ENCODE measurements around the gene NDUFS2.

Gene NDUFS2

DNA sequence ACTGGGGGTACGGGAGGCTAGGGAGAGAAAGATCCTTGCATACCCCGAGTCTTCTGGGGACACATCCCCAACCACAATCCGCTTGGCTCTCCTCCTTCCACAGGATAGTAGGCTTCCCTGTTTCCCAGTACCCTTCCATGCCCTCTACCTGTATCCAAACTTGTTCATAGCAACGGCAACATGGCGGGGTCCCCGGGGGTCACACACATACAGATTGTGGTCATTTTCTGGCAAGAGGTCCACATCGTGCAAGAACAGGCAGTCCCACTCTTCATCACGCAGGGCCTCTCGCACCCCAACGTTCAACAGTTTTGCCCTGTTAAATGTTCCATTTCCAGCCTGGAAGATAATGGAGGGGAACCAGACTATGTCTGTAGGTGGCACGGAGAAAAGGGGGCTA, 28.5 kb upstream of the NDUFS2 start:
- TF ChIP-seq, protein P1, sequence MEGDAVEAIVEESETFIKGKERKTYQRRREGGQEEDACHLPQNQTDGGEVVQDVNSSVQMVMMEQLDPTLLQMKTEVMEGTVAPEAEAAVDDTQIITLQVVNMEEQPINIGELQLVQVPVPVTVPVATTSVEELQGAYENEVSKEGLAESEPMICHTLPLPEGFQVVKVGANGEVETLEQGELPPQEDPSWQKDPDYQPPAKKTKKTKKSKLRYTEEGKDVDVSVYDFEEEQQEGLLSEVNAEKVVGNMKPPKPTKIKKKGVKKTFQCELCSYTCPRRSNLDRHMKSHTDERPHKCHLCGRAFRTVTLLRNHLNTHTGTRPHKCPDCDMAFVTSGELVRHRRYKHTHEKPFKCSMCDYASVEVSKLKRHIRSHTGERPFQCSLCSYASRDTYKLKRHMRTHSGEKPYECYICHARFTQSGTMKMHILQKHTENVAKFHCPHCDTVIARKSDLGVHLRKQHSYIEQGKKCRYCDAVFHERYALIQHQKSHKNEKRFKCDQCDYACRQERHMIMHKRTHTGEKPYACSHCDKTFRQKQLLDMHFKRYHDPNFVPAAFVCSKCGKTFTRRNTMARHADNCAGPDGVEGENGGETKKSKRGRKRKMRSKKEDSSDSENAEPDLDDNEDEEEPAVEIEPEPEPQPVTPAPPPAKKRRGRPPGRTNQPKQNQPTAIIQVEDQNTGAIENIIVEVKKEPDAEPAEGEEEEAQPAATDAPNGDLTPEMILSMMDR (IDR thresholded peaks at IDR 0.05): no peak
- Histone ChIP-seq H3K9me3 (no peaks in the 10 kb centered on the region), H3K27ac (no peak overlapping the region), H3K4me3 (ENCODE audit: low read depth in 1 of 2, low read length in 1 of 2) (no peak overlapping the region), H3K4me1 (ENCODE audit: control insufficient read depth in 1 of 2, insufficient read depth in 1 of 2, low read depth in 1 of 2, low read length in 1 of 2) (peaks cover 16 to 22% of the 10 kb centered on the region in 2 experiments), H3K27me3 (no peaks in the 10 kb centered on the region), H3K36me3 (peaks cover 52% of the 10 kb centered on the region)

DNA sequence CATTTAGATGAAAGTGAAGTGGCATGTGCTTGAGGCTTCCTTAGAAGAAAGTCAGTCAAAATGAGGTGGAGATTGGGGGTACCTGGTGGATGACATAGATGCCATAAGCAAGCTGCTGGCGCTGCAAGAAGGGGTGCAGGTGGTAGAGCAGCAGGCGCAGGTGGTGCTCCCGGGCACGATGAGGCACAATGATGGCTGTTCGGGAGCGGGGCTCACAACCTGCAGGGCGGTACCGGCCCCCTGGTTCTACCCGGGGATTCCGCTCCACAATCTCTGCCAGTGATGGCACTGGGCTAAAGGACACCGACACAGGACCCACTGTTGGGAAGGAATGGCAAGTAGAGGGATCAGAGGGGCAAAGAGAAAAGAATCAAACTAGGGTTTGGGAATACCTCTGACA, 27.3 kb upstream of the NDUFS2 start:
- H3K27me3 ChIP-seq: no peaks in the 10 kb centered on the region
- H3K9me3 ChIP-seq: no peaks in the 10 kb centered on the region
- TF ChIP-seq, protein P1 (IDR thresholded peaks at IDR 0.05): no peak
- no peak overlapping the region for H3K4me3 ChIP-seq (ENCODE audit: low read depth in 1 of 2, low read length in 1 of 2)
- peaks cover 16 to 22% of the 10 kb centered on the region in 2 experiments for H3K4me1 ChIP-seq (ENCODE audit: control insufficient read depth in 1 of 2, insufficient read depth in 1 of 2, low read depth in 1 of 2, low read length in 1 of 2)
- peaks cover 48% of the 10 kb centered on the region for H3K36me3 ChIP-seq
- H3K27ac ChIP-seq: no peak overlapping the region

DNA sequence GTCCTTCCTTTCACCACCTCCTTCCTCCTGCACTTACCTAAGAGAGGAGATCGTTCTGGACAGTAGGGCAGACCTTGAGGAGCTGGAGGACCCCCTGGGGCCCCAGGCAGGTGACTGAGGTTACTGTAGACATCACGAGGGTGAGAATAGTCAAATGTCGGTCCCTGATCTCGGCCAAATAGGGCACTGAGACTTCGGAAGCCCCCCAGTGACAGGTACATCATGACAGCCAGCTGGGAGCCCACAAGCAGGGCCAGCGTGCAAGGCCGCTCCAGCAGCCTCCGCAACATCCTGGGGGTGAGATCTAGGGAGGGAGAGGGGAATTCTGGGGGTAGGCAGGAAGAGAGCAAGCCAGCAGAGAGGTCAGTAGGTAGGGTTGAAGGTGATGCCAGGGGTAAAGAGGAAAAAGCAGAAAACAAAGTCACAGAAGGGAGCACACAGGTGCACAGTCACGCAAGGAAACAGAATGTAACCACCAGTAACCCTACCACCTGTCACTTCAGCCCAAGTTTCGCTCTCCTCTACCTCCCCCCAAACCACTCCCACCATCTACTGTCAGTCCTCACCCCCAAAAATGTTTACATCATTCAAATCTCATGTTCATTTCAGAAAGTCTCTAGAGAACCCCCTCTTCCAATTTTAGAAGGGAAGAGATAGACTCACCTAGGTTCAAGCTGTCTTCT, 26.3 kb upstream of the NDUFS2 start:
- H3K4me1 ChIP-seq (ENCODE audit: control insufficient read depth in 1 of 2, insufficient read depth in 1 of 2, low read depth in 1 of 2, low read length in 1 of 2): peaks cover 16 to 22% of the 10 kb centered on the region in 2 experiments
- TF ChIP-seq, protein P1 (IDR thresholded peaks at IDR 0.05): no peak
- peak overlapping the region in 1 of 2 experiments; percentile 92 for H3K4me3 ChIP-seq (ENCODE audit: low read depth in 1 of 2, low read length in 1 of 2)
- H3K27me3 ChIP-seq: no peaks in the 10 kb centered on the region
- no peak overlapping the region for H3K27ac ChIP-seq
- no peaks in the 10 kb centered on the region for H3K9me3 ChIP-seq
- peaks cover 38% of the 10 kb centered on the region for H3K36me3 ChIP-seq

DNA sequence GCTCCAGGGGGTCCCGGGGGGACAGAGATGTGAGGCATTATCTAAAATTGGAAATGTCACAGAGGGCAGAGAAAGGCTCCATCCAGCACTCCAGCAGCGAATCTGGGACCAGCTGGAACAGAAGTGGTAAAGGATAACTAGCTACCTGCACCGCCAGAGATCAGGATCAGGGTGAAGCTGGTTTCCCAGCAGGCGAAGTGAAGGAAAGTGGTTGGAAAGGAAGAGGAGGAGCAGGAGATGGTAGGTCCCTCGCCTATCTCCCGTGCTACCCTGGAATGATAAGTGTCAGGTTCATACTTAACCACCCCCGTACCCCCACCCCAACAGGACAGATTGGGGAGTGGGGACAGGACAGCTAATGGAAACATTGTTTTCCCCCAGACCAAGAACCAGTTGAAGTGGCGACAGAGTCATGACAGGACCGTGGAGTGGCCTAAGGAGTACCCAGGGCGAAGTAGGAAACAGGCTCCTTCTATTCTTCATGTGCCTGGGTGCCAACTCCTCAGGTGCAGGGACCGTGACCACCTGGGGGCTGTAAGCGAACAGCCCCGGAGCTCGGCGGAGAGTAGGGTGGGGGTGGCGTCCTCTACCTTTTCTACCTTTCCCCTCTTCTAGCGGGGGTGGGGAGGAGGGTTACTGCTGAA, 25.6 kb upstream of the NDUFS2 start:
- peaks cover 16 to 22% of the 10 kb centered on the region in 2 experiments for H3K4me1 ChIP-seq (ENCODE audit: control insufficient read depth in 1 of 2, insufficient read depth in 1 of 2, low read depth in 1 of 2, low read length in 1 of 2)
- no peaks in the 10 kb centered on the region for H3K27me3 ChIP-seq
- peak overlapping the region; percentile 82 to 92 for H3K4me3 ChIP-seq (ENCODE audit: low read depth in 1 of 2, low read length in 1 of 2)
- peak overlapping the region; percentile 78 for H3K27ac ChIP-seq
- no peaks in the 10 kb centered on the region for H3K9me3 ChIP-seq
- TF ChIP-seq, protein P1 (IDR thresholded peaks at IDR 0.05): no peak
- peaks cover 31% of the 10 kb centered on the region for H3K36me3 ChIP-seq

DNA sequence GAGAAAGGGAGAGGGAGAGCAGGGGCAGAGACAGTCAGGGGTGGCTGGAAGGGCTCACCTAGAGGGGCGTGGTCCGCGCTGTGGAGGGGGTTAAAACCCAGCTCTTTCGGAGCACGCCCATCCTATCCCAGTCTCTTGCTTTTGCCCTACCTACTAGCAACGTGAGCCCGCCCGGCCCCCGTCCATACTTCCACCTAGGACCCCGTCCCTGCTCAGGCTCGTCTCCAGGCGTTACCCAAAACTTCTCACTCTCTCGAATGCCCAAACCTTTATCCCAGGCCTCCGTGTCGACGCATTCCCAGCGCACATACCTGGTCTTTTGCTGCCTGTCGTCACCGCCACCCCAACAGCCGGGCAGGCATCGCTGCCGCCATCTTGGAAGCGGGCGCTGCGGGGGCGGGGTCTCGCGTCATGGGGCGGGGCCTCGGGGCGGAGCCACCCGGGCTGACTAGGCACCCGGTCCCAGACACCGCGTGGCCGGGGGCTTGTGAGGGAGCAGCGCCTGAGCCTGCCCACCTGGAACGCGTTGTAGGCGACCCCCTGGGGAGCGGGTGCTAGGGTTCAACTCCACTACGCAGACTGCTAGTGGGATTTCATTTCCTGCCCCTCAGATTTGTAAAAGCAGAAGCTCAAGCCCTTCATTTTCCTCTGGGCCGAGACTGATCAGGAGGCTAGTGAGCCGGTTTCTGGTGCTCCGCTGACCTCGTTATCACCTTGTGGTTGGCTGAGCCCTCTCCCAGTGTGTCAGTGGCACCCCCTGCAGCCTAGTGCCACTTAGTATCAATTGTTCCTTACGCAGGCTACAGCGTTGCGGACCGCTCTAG, 24.8 kb upstream of the NDUFS2 start, which contains the start of gene B4GALT3:
TSS of gene B4GALT3 (minus strand) at position 396 of the 824 bp plus-strand sequence. CDS start 1,447 bp downstream, outside the sequence.
- Histone ChIP-seq H3K27ac (peak within 1 kb of the TSS; percentile 78), H3K36me3 (peaks cover 24% of the 10 kb centered on the region), H3K4me3 (ENCODE audit: low read depth in 1 of 2, low read length in 1 of 2) (peak within 1 kb of the TSS; percentile 82 to 92), H3K9me3 (no peaks in the 10 kb centered on the region), H3K4me1 (ENCODE audit: control insufficient read depth in 1 of 2, insufficient read depth in 1 of 2, low read depth in 1 of 2, low read length in 1 of 2) (peaks cover 19 to 22% of the 10 kb centered on the region in 2 experiments), H3K27me3 (no peaks in the 10 kb centered on the region)
- TF ChIP-seq, protein P1 (IDR thresholded peaks at IDR 0.05): no peak
